Esophagus squamous epithelium (tissue), 4 donors: ENCODE results near the gene NUMBL.

Experiments used
- POLR2A ChIP-seq, 4 donors: fragments of 450-650 bp; IDR thresholded peaks; one replicate each; pipeline ENCODE4 v1.6.1; 2017; ENCODE audit warnings: antibody characterized with exemption in 4 of 4, mild to moderate bottlenecking in 4 of 4, moderate library complexity in 3 of 4
- TF ChIP-seq, protein P1 (sequence below), 6 experiments: fragments of 450-650 bp in 4 of 6; fragments of 200-600 bp in 2 of 6; sonication (generic) in 2 of 6; IDR thresholded peaks; one replicate each; pipeline ENCODE4 v1.5.1; 2016 to 2019; ENCODE audit warnings: antibody characterized with exemption in 6 of 6, mild to moderate bottlenecking in 4 of 6, moderate library complexity in 4 of 6

DNA sequence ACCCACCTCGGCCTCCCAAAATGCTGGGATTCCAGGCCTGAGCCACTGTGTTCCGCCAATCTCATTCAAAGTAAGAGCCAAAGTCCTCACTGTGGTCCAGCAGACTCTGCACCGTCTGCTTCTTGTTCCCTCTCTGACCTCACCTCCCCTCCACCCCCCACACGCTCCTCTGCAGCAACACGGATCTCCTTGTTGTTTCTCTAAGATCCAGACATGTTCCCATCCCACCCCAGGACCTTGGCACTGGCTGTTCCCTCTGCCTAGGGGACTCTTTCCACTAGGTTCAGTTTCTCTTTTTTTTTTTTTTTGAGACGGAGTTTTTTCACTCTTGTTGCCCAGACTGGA, 50.8 kb downstream of the NUMBL start:
- TF ChIP-seq, protein P1, sequence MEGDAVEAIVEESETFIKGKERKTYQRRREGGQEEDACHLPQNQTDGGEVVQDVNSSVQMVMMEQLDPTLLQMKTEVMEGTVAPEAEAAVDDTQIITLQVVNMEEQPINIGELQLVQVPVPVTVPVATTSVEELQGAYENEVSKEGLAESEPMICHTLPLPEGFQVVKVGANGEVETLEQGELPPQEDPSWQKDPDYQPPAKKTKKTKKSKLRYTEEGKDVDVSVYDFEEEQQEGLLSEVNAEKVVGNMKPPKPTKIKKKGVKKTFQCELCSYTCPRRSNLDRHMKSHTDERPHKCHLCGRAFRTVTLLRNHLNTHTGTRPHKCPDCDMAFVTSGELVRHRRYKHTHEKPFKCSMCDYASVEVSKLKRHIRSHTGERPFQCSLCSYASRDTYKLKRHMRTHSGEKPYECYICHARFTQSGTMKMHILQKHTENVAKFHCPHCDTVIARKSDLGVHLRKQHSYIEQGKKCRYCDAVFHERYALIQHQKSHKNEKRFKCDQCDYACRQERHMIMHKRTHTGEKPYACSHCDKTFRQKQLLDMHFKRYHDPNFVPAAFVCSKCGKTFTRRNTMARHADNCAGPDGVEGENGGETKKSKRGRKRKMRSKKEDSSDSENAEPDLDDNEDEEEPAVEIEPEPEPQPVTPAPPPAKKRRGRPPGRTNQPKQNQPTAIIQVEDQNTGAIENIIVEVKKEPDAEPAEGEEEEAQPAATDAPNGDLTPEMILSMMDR (IDR thresholded peaks at IDR 0.05), result no peak
- TF ChIP-seq POLR2A (IDR thresholded peaks at IDR 0.05), result no peak
